Progenitor cell of endocrine pancreas (in vitro differentiated cells): Measurements from ENCODE around the gene YBX1. TPM values are rescaled to one million over a fixed set of nuclear protein-coding genes. Genes with fewer than 3 reads are reported as not detected.
"Not testable (repeated sequence)": the region's sequence is repeated elsewhere in the genome, so short reads cannot be mapped to it uniquely, and the experiment has no call there.

ENCODE experiments used
- DNase-seq: peaks from one replicate; pipeline ENCODE4 v3.0.0; 2021; ENCODE audit warnings: low spot score; ENCODE audit not compliant: unreplicated experiment
- H3K27ac Mint-ChIP-seq: 2 replicates; pipeline ENCODE4 v1.8.0; 2021; ENCODE audit warnings: mild to moderate bottlenecking, moderate library complexity, mixed read lengths
- H3K27me3 Mint-ChIP-seq: 2 replicates; pipeline ENCODE4 v1.8.0; 2021; ENCODE audit warnings: mixed read lengths
- H3K36me3 Mint-ChIP-seq: 2 replicates; pipeline ENCODE4 v1.8.0; 2022; ENCODE audit warnings: mixed read lengths; ENCODE audit not compliant: insufficient read depth
- H3K4me1 Mint-ChIP-seq: 2 replicates; pipeline ENCODE4 v1.8.0; 2021; ENCODE audit warnings: low read depth, mixed read lengths
- H3K4me3 Mint-ChIP-seq: 2 replicates; pipeline ENCODE4 v1.8.0; 2021; ENCODE audit warnings: low read depth, mild to moderate bottlenecking, moderate library complexity, mixed read lengths
- H3K9me3 Mint-ChIP-seq: 2 replicates; pipeline ENCODE4 v1.8.0; 2021; ENCODE audit warnings: low read depth, mixed read lengths
- CTCF ChIP-seq: fragments of 200-600 bp; sonication (generic); IDR thresholded peaks from one replicate; pipeline ENCODE4 v1.5.0; 2021; ENCODE audit warnings: antibody characterized with exemption, mild to moderate bottlenecking; ENCODE audit not compliant: unreplicated experiment
- total RNA-seq: library from RNA; stranded (reverse); gene quantifications from 2 replicates; pipeline ENCODE4 v1.2.1, GENCODE V29; 2021

The YBX1 gene
- total RNA-seq, 1 donor from 2014 or later = 588 TPM

DNA sequence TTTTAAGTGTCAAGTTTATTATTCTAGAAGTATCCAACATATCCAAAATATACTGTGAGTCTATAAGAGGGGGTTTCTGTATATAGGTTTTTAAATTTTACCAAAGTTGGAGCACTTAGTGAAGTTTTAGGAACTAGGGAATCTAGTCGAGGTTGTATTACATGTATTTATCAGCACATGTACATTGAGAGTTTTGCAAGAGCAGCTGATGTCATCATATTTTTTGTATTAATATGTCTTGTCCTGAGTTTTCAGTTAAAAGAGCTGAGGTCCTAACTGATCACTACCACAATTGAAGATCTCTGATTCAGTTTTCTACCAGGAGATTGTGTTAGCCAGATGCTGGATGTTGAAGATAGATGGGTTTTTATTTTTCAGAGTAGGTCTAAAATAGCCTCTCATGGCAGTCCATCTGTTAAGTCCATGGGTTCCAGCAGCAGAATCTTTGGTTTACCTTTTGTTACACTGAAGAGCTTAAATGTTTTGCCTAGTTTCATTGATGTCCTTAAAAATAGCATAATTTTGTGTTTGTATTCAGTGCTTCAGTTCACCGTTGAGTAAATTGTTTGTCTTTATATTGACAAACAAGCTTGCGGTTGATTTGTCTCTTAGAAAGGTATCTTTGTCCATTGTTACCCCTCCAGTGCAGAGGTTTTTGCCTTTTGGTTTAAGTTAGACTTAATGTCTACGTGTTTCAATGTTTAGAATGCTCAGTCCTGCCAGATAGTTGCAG lies 16.0 kb downstream of the YBX1 start:
- Mint-ChIP-seq H3K27ac (peak overlapping the region; percentile 7), H3K36me3 (peaks cover 62% of the 10 kb centered on the region), H3K4me3 (no peak overlapping the region), H3K9me3 (no peaks in the 10 kb centered on the region), H3K4me1 (peaks cover 19% of the 10 kb centered on the region), H3K27me3 (no peaks in the 10 kb centered on the region)
- no peak for TF ChIP-seq CTCF
- DNase-seq = no peak

DNA sequence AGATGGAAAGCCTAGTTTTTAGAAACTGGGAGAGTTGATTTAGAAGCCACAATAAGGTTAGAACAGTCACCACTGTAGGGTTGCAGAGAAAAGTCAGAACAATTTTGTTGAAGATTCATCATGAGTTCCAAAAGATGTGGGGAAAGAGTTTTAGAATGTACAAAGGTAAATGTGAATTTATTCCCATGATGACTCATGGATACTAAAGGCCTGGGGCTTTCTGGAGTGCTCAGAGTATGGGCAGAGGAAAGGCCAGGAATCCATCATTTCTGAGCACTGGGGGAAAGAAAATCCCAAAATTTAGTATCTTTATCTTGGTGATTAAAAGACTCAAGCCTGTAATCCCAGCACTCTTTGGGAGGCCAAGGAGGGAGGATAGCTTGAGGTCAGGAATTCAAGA lies 17.8 kb downstream of the YBX1 start:
- DNase-seq = no peak
- no peaks in the 10 kb centered on the region for H3K9me3 Mint-ChIP-seq
- peaks cover 3% of the 10 kb centered on the region for H3K4me1 Mint-ChIP-seq
- H3K36me3 Mint-ChIP-seq = peaks cover 68% of the 10 kb centered on the region
- no peaks in the 10 kb centered on the region for H3K27me3 Mint-ChIP-seq
- no peak for TF ChIP-seq CTCF
- no peak overlapping the region for H3K27ac Mint-ChIP-seq
- H3K4me3 Mint-ChIP-seq = no peak overlapping the region

GRCh38 chr1:42703888-42704464 lies 21.8 kb downstream of the YBX1 start:
- no peak for DNase-seq
- H3K27me3 Mint-ChIP-seq = no peaks in the 10 kb centered on the region
- no peak overlapping the region for H3K4me3 Mint-ChIP-seq
- TF ChIP-seq CTCF = no peak
- H3K36me3 Mint-ChIP-seq = peaks cover 59% of the 10 kb centered on the region
- H3K9me3 Mint-ChIP-seq = no peaks in the 10 kb centered on the region
- H3K27ac Mint-ChIP-seq = peak overlapping the region; percentile 37
- H3K4me1 Mint-ChIP-seq = no peaks in the 10 kb centered on the region

DNA sequence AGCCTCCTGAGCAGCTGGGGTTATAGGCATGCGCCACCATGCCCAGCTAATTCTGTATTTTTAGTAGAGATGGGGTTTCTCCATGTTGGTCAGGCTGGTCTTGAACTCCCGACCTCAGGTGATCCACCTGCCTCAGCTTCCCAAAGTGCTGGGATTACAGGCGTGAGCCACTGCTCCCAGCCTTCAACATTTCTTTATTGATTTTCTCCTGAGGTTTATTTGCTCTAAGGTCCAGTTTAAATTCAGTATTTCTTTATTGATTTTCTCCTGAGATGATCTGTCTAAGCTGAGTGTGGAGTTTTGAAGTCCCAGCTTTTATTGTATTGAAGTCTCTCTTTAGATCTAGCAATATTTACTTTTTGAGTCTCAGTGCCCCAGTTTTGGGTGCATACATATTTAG lies 30.6 kb downstream of the YBX1 start:
- Mint-ChIP-seq H3K9me3 (peaks cover 13% of the 10 kb centered on the region), H3K36me3 (peaks cover 50% of the 10 kb centered on the region)
- H3K27ac Mint-ChIP-seq, H3K27me3 Mint-ChIP-seq, DNase-seq, H3K4me3 Mint-ChIP-seq, H3K4me1 Mint-ChIP-seq: not testable (repeated sequence)

DNA sequence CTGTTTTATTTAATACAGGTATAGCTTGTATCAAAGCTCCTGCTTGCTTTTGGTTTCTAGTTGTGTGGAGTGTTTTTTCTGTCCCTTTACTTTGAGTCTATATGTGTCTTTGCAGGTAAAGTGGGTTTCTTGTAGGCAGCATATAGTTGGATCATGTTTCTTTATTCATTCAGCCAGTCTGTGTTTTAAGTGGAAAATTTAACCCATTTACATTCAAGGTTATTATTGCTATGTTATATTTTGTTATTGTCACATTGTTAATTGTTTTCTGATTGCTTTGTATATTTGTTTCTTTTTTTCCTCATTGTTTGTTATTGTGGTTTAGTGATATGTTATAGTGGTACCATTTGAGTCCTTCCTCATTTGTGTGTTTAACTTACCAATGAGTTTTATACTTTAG lies 31.1 kb downstream of the YBX1 start:
- H3K27me3 Mint-ChIP-seq = no peaks in the 10 kb centered on the region
- no peak overlapping the region for H3K4me3 Mint-ChIP-seq
- H3K9me3 Mint-ChIP-seq = peaks cover 13% of the 10 kb centered on the region
- no peak for DNase-seq
- H3K36me3 Mint-ChIP-seq = peaks cover 46% of the 10 kb centered on the region
- no peak overlapping the region for H3K27ac Mint-ChIP-seq
- no peak for TF ChIP-seq CTCF
- peaks cover 7% of the 10 kb centered on the region for H3K4me1 Mint-ChIP-seq

DNA sequence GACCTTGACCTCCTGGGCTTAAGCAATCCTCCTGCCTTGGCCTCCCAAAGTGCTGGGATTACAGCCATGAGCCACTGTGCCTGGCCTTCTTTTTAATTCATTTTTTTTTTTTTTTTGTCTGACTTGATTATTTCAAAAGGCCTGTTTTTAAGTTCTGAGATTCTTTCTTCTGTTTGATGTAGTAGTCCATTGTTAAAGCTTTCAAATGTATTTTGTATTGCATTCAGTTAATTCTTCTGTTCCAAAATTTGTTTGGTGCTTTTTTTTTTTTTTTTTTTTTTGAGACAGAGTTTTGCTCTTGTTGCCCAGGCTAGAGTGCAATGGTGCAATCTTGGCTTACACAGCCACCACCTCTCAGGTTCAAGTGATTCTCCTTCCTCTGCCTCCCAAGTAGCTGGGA lies 32.2 kb downstream of the YBX1 start:
- H3K27ac Mint-ChIP-seq, H3K27me3 Mint-ChIP-seq, H3K4me1 Mint-ChIP-seq, H3K4me3 Mint-ChIP-seq, DNase-seq: not testable (repeated sequence)
- Mint-ChIP-seq H3K36me3 (peaks cover 44% of the 10 kb centered on the region), H3K9me3 (peaks cover 11% of the 10 kb centered on the region)
